Stimulated activated CD4-positive, alpha-beta T cell treated with anti-CD3 and anti-CD28 coated beads, Interleukin-2, amount 100 ng/mL, for 4 hours (primary cell): ENCODE data around the gene USP24.
A peak's percentile ranks its signal among the peaks of the same experiment; 100 is the strongest.

Experiments
- DNase-seq: peaks from one replicate; pipeline ENCODE4 v3.0.0-alpha.2; 2020; ENCODE audit warnings: low read depth

The USP24 gene

DNA sequence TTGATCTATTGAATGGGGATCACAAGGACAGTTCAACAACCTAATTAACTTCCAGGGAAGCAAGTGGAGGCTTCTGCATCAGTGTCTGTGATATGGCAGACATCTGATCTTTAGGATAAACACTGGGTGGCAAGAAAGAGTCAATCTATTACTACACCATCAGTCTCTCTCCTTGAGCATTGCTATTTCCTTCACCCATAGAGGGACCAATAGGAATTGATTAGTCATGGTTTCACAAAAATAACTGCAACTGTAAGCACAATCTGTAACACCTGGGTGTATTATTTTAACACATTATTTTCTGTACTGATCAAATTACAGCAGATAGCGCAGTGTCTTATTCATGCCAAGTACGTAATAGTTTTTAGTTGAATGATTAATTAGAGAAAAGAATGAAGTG is 50.3 kb downstream of the USP24 start:
- no peak for DNase-seq

DNA sequence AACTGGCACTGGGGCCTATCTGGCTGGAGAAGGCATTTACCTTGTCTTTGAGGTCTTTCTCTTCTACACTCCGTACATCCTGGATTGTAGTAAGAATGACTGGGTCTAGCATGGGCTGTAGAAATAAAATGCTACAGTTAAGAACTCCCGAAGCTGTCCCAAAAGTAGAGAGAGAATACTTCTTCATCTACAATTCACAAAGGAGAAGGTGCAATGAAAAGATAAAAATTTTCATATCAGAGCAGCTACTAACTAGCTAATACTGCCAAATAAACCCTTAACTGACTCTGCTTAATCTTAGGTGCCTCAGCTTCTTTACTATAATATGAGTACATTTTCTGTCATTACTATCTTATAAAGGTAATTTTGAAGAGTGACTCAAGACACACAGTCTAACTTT is 55.6 kb downstream of the USP24 start:
- DNase-seq = no peak

DNA sequence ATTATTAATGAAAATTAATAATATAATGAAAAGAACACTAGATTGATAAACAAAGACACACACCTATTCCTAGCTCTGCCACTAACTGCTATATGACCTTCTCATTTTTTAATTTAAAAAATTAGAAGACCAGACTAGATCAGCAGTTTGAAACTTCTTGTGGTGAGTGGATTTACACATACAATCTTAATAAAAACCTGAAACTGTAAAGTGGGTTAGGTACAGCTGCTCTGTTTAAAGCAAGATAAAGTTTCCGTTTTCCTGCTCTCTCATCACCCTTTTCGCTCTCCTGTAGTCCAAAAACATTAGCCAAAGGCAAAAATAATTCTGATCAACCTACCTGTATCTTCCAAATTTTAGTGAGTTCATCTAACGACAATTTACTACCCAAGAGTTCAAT is 58.6 kb downstream of the USP24 start:
- DNase-seq = no peak

- no peak for DNase-seq
These were observed 59.1 kb downstream of the USP24 start for GRCh38 chr1:55156093-55156492.

DNA sequence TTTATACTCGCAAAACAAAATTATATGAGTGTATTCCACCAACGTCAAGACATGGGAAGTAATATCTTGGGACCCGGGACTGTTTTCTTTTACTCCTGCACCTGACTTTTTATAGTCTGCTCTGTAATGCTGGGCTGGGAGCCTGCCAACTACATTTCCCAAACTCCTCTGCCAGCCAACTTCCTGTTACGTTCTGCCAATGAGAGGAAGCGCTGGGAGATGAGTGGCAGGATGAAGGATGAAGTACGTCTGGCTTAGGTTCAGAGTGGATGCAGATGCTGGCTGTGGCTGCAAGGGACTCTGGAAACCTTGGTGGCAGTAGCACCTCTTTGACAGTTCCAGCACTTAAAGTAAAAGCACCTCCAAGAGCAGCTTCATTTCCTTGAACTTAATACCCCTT is 59.6 kb downstream of the USP24 start:
- no peak for DNase-seq

DNA sequence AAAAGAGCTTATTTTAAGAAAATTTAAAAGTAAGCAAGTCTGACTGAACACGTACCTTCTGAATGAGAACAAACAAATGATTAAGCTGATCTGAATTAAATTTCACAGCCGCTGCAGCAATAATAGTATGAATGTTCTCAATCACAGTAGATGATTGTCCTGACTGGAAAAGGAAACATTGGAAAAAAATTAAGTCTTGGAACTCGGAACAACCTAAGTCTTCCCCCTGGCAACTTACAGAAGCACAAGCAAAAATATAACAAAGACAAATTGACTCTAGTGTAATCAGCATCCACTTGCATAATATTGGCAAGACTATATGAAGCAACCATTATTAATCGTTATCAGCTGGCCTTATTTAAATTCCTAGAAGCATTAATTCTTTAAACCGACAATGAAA is 60.5 kb downstream of the USP24 start:
- no peak for DNase-seq

DNA sequence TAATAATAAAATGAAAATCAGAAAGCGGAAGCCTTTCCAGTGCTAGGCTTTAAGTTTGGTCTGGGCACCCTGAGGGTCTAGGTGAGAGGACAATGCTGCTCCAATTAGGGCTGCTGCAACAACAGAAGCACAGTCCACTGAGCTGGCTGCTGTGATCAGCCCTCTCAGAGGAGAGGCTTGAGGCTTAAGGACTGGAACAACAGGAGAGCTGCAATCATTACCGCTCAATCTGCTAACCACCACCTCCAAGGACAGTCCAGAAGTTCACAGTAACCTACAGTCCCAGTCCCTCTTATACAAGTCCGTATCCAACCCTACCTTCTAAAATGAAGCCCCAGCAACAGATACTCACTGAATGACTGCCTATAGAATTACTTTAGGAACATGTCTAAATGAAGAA is 62.1 kb downstream of the USP24 start:
- DNase-seq = no peak

DNA sequence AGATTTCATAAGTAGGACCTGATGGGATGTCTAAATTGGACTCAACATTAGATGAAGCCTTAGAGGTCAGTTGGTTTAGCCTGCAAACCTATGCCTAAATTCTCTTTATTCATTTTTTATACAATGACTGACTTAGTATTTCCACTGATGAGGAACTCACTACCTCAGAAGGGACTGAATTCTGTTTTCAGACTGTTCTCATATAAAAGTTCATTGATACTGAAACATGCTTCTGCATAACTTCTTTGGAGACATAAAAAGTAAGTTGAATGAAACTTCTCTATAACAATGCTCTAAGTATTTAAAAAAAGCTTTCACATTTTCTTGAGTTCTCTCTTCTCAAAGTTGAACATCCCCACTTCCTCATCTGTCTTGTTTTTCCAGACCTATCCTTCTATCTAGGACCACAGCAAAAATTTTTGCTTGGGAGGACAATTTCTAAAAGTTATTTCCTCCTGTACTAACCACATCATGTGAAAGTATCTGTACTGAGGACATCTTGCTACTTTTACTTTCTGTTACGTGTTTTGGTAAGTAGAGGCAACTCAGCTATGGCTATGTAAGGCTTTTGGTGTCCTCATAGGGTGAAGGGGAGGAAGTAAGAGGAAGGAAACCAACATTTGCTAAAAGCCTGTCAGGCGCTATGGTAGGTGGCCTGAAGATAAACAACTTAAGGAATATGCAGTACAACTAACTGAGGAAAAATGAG is 64.1 kb downstream of the USP24 start:
- DNase-seq = no peak

DNA sequence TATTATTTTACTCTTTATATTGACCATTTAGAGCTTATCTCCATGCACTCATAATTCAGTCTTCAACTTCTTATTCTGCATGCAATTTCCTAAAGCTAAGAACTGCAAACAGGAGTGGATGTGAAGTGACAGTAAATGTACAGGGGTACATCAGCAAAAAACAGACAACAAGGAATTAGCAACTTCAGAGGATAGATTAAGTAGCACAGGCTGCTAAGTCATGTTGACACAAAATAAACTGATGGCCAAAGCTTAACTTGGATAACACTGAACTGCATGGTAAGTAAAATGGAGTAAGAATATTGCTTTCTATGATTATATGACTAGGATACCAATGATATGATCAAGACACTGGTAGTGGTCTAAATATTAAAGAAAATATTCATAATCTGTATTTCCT is 66.5 kb downstream of the USP24 start:
- DNase-seq = no peak

- no peak for DNase-seq
These were observed 67.6 kb downstream of the USP24 start for GRCh38 chr1:55147524-55147923.

DNA sequence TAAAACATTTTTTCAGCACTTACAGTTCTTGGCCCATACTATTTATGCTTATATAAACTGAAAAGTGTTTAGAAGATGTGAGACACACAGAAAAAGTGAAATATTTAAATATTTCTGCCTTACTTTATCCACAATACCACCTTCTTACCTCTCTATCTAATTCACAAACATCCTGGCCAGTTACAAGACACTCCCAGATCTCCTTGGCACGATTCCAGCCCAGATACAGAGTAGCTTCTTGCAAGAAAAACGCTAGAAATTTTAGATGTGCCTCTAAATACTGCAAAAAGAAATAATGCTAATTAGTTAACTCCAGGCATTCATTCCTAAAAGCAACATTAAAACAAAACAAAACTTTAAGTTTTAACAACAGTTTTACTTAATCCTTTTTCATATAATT is 68.4 kb downstream of the USP24 start:
- DNase-seq = no peak

GRCh38 chr1:55144886-55145285 is 70.3 kb downstream of the USP24 start:
- no peak for DNase-seq

DNA sequence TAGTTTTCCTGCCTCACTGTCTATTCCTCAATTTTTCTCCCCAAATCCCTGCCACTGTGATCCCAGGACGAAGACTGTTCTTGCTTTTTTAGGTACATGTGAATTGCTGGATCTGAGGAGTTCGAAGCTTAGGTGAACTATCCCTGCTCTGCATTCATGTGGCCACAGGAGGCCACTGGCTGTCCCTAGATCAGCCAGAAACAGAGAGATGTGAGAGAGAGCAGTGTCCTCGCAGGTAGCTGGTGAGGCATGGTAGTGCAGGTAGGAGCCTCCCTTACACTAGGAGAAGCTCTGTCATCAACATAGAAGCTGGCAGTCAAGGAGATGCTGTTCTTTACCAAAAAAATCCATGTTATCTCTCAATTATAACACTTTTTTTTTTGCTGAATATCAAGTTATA is 71.5 kb downstream of the USP24 start:
- no peak for DNase-seq

GRCh38 chr1:55141295-55141893 is 73.8 kb downstream of the USP24 start:
- DNase-seq = no peak

- DNase-seq = peak; percentile 74
These were observed 74.6 kb downstream of the USP24 start for GRCh38 chr1:55140546-55140983.

GRCh38 chr1:55140137-55140536 is 75.0 kb downstream of the USP24 start:
- no peak for DNase-seq

DNA sequence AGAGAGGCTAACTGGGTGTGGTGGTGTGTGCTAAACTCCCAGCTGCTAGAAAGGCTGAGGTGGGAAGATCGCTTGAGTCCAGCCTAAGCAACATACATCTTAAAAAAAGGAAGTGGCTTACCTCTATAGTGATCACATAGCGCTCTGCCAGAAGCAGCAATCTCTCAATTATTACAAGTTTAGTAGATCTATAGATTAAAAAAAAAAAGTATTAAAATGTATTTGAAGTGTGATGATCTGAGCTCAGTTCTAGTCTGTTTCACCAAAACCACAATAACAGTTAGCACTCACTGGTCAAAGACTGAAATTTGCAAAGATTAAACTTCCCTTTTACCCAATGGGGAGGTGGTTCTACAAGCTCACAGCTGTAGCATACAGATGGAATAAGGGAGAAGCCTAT is 76.3 kb downstream of the USP24 start:
- DNase-seq = no peak

- no peak for DNase-seq
These were observed 80.9 kb downstream of the USP24 start for GRCh38 chr1:55134152-55134808.

DNA sequence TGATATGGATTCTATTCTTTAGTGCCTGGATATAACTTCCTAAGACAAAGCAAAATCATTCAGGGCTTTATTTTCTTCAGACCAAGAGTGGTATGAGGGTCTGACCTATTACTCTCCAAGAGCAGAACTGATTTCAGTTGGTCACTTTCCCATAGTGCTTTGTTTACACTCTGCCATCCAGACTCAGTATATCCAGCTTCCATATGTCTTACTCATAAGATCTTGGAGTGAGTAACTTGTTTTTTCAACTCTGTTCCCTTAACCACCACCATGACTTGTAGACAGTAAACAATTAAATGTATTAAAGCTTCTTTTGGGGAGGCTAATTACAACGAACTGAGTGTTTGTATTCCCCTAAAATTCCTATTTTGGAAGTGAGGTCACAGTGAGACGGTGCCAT is 83.4 kb downstream of the USP24 start:
- no peak for DNase-seq

DNA sequence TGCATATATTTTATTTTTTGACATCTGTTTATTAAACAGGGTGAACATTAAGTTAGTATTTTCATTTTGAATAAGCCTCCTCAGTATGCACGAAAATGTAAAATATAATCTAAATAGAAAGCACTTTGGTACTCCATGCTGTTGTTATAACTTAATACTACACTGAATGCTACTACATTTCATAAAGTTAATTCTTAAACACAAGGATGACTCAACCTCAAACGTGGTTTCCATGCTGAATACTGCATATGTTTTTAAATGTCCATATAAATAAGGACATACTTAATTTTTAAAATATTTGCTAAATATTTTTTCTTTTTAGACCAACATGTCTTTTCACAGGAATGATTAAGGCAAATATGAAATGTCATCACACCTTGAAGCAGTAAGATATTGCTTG is 83.9 kb downstream of the USP24 start:
- no peak for DNase-seq

DNA sequence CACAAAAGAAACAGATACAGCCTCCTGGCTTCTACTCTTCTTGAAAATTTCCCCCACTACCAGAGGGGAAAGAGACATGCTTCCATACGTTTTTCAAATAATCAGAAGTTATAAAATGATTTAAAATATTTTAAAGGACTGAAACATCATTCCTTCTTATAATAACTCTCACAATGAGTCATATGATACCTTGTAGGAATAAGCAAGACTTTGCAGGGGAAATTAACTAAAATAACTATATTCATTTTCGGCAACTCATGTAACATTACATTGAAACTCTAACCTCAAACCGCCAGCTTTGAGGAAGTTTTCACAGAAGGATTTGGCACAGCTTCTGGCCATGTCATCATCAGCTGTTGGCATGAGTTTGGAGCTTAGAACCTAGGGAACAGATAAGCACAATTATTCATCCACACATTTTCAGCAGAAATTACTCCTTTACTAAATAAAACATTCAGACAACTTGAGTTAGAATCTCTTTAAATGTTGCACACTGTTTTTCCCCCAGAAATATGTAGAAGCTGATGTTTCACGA is 85.9 kb downstream of the USP24 start:
- DNase-seq = no peak

DNA sequence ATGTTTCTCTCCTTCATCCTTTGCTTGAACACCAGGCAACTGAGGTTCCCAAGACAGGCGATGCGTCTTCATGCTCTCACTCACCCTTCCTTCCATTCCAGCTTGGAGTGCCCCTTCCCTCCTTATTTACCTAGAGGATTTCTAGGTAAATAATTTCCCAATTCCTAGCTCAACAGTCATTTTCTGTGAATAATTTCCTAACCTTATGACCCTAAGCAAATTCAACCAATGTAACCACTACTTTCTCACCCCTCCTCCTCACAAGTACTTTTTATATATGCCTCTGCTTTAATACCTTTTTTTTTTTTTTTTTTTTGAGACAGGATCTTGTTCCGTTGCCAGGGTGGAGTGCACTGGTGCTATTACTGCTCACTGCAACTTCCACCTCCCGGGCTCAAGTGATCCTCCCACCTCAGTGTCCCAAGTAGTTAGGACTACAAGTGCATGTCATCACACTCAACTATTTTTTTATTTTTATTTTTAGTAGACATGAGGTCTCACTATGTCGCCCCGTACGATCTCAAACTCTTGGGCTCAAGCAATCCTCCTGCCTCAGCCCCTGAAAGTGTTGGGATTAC is 86.7 kb downstream of the USP24 start:
- DNase-seq = no peak

- DNase-seq = no peak
These were observed 87.3 kb downstream of the USP24 start for GRCh38 chr1:55127827-55128343.
